NCI-H146 treated with DMSO at 0.1 percent for 48 hours (cell line): ENCODE results near the gene CTCF.

Experiments used
- DNase-seq: peaks from one replicate; lab custom pipeline; 2025; ENCODE audit not compliant: unreplicated experiment; lab: John Stamatoyannopoulos, UW

Gene CTCF

GRCh38 chr16:67676939-67677338 lies 114.6 kb downstream of the CTCF start:
- no peak for DNase-seq

GRCh38 chr16:67677712-67678111 lies 115.4 kb downstream of the CTCF start:
- no peak for DNase-seq

- no peak for DNase-seq
Observed at GRCh38 chr16:67678354-67679023, 116.2 kb downstream of the CTCF start.

GRCh38 chr16:67679935-67680897 lies 117.9 kb downstream of the CTCF start:
- DNase-seq = no peak

GRCh38 chr16:67683767-67684166 lies 121.4 kb downstream of the CTCF start:
- DNase-seq = no peak

GRCh38 chr16:67685388-67686112 lies 123.2 kb downstream of the CTCF start:
- no peak for DNase-seq
